ENCODE data around the gene SSB. TPM values are rescaled to one million over a fixed set of nuclear protein-coding genes. Genes with fewer than 3 reads are reported as not detected.

The SSB gene
- total RNA-seq, 1 donor from 2014 or later, result 110 TPM

DNA sequence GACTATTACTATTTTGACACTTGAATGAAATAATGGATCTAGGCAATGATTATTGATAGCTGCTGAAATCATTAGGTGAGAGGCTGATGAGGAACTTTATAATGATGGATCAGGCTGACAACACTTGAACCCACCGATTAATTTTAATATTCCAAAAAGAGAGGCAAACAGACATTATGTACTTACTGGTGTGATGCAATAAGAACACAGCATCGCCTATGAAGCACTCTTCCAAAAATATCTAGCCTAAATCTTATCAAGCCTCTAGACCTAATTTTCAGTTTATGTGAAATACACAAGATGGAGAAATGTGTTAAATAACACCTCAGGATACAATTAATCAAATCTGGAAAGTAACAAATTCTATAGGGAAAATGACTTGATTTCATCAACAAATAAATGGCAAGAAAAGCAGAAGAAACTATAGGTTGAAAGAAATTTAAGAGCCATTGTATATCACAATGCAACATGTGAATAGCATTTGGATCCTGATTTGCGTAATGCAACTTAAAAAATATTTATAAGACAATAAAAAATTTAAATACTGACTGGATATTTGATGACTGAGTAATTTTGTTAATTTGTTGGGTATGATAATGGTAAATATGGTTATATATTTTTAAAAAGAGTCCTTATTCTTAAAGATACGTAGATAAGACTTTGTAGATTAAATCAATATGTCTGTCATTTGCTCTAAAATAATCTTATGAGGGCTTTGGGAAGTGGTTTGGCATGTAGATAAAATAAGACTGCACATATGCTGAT is 17.2 kb upstream of the SSB start:
- DNase-seq (ENCODE audit: low read depth), result no peak
- TF ChIP-seq, protein P1, sequence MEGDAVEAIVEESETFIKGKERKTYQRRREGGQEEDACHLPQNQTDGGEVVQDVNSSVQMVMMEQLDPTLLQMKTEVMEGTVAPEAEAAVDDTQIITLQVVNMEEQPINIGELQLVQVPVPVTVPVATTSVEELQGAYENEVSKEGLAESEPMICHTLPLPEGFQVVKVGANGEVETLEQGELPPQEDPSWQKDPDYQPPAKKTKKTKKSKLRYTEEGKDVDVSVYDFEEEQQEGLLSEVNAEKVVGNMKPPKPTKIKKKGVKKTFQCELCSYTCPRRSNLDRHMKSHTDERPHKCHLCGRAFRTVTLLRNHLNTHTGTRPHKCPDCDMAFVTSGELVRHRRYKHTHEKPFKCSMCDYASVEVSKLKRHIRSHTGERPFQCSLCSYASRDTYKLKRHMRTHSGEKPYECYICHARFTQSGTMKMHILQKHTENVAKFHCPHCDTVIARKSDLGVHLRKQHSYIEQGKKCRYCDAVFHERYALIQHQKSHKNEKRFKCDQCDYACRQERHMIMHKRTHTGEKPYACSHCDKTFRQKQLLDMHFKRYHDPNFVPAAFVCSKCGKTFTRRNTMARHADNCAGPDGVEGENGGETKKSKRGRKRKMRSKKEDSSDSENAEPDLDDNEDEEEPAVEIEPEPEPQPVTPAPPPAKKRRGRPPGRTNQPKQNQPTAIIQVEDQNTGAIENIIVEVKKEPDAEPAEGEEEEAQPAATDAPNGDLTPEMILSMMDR (conservative IDR thresholded peaks at IDR 0.05; ENCODE audit: low read depth, low read length), result no peak
- H3K4me3 ChIP-seq (ENCODE audit: low read depth, low read length), result no peak overlapping the region

DNA sequence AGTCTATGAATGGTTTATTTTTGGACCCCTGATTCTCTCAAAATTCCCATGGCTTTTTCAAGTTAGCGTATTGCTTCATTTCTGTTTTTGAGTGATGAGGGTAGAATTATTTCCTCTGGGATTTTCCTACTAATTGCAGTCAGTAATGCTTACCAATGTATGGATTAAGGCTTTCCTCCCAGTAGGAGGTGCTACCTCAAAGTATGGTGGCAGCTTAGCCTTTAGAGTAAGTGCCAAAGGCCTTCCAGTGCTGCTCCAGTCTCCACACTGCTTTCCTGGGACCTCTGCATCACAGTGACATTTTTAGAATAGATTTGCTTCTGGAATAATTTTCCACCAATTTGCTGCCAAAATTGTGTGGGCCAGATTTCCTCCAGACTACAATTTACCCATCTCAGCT is 16.2 kb upstream of the SSB start:
- TF ChIP-seq, protein P1 (conservative IDR thresholded peaks at IDR 0.05; ENCODE audit: low read depth, low read length), result no peak
- no peak overlapping the region for H3K4me3 ChIP-seq (ENCODE audit: low read depth, low read length)
- DNase-seq (ENCODE audit: low read depth), result no peak

DNA sequence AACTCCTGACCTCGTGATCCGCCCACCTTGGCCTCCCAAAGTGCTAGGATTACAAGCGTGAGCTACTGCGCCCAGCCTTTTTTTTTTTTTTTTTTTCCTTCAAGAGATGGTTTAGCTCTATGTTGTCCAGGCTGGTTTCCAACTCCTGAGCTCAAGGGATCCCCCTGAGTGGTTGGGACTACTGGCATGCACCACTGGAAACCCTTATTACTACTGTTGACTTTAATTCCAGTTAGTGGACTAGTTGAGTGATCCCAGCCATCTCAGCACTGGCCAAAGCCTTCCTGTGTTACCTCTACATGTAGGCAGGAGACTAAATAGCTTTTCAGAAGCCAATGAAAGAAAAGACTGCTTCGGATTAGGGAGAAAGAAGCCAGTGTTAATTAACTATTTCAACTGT is 8.1 kb upstream of the SSB start:
- no peak overlapping the region for H3K4me3 ChIP-seq (ENCODE audit: low read depth, low read length)
- no peak for DNase-seq (ENCODE audit: low read depth)
- TF ChIP-seq, protein P1 (conservative IDR thresholded peaks at IDR 0.05; ENCODE audit: low read depth, low read length), result no peak

DNA sequence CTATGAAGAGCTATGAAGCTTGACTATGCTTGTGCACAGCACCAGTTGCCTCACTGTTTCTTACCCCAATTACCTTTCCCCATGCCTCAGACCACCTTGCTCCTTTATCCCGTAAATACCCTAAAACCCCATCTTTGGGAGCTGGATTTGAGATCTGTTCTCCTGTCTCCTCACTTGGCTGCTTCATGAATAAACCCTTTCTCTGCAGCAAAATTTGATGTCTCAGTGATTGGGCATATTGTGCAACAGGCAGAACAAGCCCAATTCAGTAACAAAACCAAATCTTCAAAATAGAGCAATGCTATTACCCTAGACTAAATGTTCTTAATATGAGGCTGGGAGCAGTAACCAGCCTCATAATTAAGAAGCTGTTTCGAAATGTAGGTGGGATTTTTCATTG is 3.5 kb upstream of the SSB start:
- DNase-seq (ENCODE audit: low read depth), result no peak
- TF ChIP-seq, protein P1 (conservative IDR thresholded peaks at IDR 0.05; ENCODE audit: low read depth, low read length), result no peak
- no peak overlapping the region for H3K4me3 ChIP-seq (ENCODE audit: low read depth, low read length)

DNA sequence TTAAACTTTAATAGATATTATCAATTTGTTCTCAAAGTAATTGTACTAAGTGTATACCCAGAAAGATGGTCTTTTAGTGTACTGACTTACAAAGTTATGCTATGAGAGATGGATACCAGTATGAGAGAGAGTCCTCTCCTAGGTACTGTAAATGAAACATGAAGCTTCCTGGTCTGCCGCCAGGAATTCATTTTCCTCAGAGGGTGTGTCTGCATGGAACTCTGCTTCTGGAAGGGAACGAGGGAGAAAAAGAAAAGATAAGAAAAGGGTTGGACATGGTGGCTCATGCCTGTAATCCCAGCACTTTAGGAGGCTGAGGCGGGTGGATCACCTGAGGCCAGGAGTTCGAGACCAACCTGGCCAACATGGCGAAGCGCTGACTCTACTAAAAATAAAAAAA is 2.2 kb upstream of the SSB start:
- no peak overlapping the region for H3K4me3 ChIP-seq (ENCODE audit: low read depth, low read length)
- TF ChIP-seq, protein P1 (conservative IDR thresholded peaks at IDR 0.05; ENCODE audit: low read depth, low read length), result no peak
- no peak for DNase-seq (ENCODE audit: low read depth)

DNA sequence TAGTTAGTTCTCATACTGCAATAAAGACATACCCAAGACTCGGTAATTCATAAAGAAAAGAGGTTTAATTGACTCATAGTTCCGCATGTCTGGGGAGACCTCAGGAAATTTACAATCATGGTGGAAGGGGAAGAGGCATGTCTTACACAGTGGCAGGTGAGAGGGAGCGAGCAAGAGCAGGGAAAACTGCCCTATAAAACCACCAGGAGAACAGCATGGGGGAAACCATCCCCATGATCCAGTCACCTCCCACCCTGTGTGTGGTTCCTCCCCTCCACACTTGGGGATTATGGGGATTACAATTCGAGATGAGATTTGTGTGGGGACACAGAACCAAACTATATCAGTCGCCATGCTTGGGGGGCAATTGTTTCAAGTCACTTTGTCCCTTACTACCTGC is 1.1 kb upstream of the SSB start:
- DNase-seq (ENCODE audit: low read depth), result no peak
- H3K4me3 ChIP-seq (ENCODE audit: low read depth, low read length), result no peak overlapping the region
- TF ChIP-seq, protein P1 (conservative IDR thresholded peaks at IDR 0.05; ENCODE audit: low read depth, low read length), result no peak

DNA sequence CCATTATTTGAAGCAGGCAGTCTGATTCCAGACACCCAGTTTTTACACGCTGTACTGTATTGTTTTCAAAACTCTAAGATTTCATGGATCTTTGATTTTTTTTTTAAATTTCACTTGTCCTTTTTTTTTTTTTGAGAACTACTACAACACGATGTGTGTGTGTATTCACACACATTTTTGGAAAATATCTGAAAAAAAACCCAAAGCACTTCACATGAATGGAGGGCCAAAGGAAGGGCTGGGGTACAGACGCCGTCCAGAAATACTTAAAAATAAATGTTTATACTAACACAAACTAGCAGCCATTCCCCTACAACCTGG is 314 bp upstream of the SSB start:
- H3K4me3 ChIP-seq (ENCODE audit: low read depth, low read length), result peak overlapping the region; percentile 92
- TF ChIP-seq, protein P1 (conservative IDR thresholded peaks at IDR 0.05; ENCODE audit: low read depth, low read length), result no peak
- no peak for DNase-seq (ENCODE audit: low read depth)
